ENCODE data around the gene KRT32.
"Not testable (repeated sequence)": the region's sequence is repeated elsewhere in the genome, so short reads cannot be mapped to it uniquely, and the experiment has no call there.

Gene KRT32

DNA sequence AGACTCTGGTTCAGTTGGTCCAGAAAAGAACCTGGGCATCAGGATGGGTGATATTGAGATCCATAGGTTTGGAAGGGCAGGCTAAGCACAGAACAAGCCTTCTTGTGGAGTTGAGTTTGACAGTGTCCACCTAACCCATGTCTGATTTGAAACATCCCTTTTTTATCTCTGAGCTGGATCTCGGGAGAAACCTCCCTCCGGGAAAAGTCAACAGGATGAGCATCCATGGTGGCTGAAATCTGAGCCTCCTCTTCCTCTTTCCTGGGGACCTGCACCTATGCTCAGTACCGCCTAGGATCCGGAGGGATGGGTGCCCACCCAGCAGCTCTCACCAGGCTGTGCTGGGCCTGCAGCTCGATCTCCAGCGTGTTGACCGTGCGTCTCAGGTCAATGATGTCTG is 3.4 kb downstream of the KRT32 start:
- no peak for DNase-seq

DNA sequence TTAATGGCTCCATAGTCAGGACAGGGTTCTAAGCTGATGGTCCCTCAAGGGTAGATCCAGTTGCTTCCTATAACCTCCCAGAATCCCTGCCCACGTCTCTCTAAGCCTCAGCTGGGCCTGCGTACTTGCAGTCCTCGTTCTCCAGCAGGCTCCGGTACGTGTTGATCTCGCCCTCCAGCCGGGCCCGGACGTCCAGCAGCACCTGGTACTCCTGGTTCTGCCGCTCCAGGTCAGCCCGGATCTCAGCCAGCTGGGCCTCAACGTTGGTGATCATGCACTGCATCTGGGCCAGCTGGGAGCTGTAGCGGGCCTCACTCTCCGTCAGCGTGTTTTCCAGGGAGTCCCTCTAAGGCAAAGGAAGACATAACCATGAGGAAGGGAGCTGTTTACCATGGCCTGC is 4.5 kb downstream of the KRT32 start:
- no peak for DNase-seq

DNA sequence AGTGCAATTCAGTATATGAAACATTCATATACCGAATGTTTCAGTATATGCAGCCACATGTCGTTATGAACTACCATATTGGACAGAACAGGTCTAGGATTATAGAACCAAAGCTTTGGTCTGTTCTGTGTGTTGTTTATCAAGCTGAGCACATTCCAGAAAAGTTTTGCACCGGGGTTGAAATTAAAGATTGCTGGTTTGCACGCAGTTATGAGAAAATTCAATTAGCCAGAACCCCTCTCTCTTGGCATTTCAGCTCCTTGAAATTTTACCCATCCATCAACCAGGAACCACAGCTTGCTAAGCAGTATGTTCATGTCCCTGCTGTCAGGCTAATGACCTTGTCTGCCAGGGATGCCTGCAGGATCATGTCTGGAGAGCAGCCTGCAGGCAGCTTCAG is 9.5 kb downstream of the KRT32 start:
- no peak for DNase-seq

DNA sequence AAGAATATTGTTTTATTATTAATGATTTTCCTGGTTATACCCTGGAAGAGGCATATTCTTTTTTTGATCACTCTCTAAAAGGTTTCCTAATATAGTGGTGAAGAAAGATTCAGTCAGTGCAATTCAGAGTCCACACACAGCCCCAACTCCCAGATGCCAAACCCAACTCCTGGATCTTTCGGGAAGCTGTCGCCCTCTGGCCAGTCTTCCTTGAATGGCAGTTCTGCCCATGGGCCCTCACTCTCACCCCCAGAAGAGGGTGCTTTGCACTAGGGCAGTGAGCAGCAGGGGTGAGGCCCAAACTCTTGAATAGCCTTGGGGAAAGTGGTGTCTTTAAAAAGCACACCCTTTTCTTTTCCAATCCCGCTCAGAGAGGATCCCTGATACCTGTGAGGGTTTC is 11.0 kb downstream of the KRT32 start:
- no peak for DNase-seq

DNA sequence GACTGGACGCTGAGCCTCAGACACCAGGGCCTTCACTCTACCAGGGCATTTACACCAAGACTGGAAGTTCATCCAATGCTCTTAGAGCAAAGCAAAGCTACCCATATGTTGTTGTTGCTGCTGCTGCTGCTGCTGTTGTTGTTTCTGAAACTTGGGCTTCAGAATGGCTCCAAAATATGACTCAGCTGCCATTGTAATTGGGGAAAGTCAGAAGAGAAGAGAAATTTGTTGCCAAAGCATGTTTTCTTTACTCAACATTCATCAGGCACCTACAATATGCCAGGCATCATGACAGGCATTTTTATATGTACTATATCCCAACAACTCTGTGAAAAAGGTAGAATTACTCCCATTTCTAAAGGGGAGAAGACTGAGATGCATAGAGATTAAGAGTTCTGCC is 11.9 kb downstream of the KRT32 start:
- no peak for DNase-seq

DNA sequence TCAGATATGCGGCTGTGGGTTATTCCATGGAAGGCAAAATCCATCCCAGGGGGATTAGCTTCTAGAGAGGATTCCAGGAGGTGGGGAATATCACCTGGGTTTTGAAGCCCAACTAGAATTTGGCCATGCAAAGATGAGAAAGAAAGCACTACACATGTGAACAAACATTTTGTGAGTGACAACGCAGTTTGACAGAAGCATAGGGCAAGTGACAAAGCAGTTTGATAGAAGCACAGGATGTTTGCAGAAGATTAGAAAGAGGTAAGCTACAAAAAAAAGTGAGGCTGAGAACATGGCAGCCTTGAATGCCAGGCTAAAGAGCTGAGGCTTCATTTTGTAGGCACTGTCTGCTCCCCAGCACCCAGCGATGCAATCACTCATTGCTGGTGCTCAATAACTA is 14.1 kb downstream of the KRT32 start:
- DNase-seq, result no peak

DNA sequence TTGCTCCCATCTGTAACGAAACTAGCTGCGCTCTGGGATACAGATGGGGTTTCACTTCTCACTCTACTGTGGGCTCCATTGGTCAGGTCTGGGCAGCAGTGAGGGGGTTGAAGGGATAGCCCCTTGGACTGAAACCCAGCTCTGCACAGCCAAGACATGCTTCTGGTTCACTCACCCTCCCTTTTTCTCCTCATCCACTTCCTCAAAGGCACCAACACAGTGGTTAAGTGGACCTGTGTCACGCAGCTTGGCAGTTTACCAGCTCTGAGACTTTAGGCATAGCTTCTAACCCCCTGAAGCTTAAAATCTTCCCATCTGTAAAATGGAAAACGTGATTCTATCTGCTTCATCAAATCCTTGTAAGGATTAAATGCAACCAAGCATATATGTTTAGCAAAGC is 14.9 kb downstream of the KRT32 start:
- no peak for DNase-seq

DNA sequence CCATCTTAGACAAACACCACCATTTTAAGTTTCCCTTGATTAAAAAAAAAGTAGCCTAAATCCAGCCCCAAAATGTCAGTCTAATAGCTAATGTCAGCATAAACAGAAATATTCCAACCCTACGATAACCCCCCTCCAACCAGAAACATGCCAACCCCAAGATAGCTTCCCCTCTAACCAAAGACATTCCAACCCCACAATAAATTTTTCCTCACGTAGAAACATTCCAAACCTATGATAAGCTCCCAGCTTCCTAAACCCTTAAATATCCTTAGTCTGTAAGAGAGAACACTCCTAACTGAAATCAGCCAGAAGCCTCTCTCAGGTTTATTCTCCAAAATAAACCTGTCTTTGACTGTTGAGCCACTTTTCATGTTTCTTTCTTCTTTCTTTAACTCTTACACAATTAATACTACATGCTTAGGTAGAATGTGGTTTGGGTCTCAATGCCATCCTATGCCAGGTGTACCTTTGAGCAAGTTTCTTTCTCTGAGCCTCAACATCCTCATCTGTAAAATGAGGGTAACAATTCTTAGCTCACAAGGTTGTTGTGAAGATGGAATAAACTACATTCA is 15.9 kb downstream of the KRT32 start:
- no peak for DNase-seq

DNA sequence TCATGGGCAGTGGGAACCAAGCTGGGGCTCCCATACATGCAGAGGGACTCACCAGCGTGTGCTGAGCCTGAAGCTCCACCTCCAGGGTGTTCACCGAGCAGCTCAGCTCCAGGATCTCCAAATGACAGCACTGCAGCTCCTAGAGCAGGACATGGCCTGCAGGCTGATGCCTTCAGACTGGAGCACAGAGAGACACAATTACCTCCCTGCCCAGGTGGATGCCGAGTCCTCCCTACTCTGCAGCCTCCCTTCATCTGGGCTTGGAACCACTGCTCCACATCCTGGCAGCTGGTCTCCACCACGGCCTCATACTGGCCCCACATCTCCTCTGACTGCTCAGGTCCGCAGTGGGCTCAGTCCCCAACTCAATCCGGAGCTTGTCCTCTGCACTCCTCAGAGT is 18.2 kb downstream of the KRT32 start:
- no peak for DNase-seq

DNA sequence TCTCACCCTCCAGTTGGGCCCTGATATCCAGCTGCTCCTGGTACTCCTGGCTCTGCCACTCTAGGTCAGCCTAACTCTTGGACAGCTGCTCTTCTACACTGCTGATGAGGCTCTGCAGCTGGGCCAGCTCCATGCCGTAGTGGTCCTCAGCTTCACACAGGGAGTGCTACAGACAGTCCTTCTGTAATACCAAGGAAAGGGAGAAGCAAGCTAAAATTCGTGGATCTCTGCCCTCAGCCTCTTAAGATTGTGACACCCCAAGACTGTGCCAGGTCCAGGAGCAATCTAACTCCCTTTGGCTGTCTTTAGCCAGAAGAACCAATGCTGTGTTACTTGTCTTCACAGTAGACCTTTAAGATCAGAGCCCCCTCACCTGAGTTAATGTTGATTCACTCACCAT is 18.7 kb downstream of the KRT32 start:
- no peak for DNase-seq

DNA sequence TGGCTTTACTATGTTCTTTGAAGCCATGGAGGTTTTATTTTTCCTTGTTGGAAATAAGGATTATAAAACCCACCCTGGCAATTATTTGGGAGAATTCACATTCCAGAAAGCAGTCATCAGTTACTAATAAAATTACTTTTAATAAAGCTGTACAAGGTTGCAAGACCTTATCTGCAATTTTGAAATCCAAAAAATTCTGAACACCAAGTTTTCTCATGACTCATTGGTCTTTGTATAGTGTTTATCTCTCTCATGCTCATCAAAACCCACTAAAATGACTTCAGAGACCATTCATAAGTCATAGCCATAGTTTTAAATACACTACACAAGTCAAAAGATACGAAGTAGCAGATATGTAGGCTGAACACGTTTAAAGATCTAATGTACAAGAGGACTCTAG is 20.4 kb downstream of the KRT32 start:
- no peak for DNase-seq

DNA sequence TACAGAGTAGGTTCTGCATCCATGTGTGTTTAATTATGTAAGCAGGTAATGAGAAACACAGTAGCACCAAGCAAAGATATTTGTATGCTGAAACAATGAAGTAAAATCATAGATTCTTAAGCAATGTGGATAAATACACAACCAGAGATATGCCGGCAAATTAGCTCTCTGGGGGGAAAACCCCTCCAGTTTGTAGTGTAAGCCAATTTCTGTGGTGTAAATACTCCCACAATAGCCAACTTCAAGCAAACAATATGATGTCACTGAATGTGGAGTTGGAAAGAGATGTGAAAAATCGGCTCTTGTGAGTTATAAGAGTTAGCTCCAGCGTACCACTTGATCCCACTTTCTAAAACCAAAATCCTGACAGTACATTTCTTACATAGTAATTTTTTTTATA is 22.5 kb downstream of the KRT32 start:
- DNase-seq, result no peak

DNA sequence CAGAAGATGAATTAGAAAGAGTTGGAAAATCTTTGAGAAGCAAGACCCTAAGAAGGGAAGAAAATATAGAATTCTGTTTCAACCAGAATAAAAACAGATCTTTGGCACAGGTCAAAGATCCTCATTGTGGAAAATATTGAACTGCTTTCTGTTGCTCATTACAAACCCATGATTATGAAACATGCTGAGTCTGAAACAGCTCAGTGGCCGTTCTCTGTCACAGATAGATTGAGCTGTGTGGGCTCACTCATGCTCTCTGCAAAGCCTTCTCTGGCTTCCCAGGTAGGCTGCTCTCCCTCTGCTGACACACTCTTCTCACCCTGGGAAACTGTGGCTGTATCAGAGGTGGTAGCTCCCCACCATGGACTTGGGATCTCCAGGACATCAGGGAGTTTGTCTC is 23.0 kb downstream of the KRT32 start:
- no peak for DNase-seq

DNA sequence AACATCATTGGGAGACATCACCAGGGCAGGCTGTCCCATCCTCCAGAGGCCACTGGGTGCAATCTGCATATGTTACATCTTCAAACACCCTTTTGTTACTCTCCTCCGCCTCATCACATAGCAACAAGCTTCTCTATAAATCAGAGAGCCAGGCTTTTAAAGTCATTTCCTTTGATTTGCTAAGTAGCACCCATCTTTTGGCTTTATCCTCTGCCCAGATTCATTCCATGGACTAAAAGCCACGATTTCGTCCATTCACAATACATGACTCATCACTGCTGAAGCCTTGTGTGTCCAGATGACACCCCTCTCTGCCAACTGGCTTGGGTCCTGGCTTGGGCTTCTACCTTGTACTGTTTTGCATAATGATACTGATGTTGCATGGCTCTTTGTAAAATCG is 24.4 kb downstream of the KRT32 start:
- no peak for DNase-seq

DNA sequence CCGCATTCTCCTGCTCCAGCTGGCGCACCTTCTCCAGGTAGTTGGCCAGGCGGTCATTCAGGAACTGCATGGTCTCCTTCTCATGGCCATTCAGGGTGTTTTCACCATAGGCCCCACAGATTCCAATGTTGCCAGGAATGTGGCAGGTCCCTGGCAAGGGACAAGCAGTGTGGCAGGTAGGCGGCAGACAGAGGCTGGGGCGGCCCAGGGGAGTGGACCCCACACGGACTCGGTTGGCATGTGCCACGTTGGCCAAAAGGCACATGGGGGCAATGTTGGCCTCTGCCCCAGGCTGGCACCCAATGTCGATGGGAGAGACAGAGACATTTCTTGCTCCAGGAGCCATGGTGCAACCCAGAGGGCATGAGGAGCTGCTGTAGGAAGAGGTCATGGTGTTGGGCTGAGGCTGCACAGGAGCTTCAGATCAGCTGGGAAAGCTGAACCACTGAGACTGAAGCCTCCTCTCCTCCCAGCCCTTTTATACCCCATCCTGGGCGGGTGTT is 26.6 kb downstream of the KRT32 start, which contains the start of gene KRT38:
TSS of gene KRT38 (minus strand) at position 453 of the 503 bp plus-strand sequence. CDS start at position 391, 62 bp downstream.
- DNase-seq, result no peak

DNA sequence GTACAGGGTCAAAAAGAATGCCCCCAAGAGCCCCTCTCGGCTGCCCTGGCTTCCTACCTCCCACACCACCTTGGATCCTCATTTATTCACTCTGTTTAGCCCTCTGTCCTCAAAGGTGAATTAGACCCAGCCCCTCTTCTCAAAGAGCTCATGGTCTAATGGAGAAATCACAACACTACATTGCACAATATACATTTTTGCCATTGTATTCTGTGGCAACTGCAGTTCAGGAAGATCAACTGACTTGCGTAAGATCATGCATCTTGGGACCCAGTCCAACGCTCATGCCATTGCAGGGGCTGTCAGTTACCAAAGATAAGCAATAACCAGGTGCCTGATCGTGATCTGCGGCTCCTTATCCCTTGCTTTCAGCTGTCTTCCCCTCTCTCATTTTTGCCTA is 27.8 kb downstream of the KRT32 start:
- DNase-seq, result no peak

DNA sequence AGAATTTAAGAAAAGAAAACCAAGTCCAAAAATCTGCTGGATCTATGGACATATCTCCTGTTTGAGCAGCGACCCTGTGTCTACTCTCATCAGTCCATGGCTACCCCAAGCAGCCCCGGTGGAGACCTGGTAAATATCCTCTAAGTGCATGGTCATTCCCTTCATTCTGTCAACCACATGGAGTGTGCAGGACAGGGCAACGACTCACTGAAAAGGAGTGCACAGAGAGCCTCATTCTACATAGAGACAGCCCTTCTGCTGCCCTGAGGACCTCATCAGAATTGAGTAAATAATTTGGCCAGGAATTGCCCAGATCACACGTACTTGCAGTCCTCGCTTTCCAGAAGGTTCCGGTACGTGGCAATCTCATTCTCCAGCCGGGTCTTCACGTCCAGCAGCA is 29.4 kb downstream of the KRT32 start:
- DNase-seq, result no peak

DNA sequence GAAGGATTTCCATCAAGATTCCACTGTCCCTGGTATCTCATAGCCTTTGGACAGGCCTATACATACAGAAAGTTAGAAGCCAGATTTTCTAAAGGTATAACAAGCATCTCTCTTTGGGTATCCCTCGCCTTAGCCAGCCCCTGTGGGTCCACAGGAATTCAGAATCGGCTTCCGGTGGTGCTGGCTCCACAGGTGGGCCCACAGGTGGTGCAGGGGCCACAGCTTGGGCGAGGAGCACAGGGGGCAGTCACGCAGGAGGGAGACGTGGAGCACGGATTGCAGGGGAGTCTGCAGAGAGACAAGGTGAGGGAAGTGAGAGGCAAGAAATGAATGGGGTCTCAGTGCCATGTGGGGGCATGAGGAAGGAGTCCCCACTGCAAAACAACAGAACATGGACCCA is 29.9 kb downstream of the KRT32 start:
- DNase-seq, result no peak

DNA sequence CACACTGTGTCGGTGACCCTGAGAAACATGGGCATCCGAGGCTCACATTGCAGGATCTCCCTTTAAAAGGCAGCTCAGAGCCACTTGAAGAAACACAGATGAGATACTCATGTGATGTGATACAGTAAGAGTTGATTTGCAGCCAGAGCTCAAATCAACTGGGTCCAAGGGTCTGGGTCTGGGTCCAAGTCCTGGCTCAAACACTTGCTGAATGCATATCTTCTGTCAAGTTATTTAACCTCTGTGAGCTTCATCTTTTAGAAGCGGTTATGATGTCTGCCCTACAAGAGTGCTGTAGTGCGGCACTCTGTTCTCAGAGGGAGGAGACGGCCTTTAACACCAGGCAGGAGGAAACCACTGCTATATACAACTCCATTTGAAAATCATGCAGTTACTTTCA is 32.8 kb downstream of the KRT32 start:
- DNase-seq, result no peak

DNA sequence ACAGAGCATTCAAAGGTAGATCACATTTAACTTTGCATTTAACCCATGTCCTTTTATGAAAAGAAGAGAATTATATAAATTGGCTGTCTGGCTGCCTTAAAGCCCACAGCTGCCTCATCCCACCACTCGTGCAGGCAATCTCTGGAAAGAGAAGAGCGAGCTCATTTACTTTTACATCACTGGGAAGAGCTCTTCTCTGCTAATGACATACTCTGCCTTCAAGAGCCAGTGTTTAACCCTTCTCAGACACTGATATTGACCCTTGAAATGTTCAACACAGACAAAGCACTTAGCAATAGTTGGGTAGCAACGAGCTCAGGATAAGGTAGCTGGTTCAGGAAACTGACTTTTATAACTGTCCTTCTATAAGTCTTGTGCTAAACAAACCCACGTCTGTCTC is 33.2 kb downstream of the KRT32 start:
- no peak for DNase-seq

DNA sequence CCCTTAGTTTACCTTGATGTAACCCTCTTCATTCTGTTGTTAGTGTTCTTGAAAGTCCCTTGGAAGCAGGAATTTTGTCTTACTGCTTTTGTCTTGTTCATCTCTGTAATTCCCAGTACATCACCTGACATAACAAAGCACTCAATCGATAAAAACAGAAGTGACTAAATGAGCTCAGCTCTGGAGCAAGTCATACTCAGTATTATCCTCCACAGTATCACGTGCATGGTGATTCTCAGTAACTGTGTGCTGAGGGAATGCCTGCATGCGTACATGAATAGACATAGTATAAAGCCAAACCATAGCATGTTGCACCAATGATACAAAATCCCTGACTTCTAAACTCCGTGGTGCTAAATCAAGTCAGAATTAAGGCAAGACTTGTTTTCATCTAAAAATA is 33.6 kb downstream of the KRT32 start:
- no peak for DNase-seq

DNA sequence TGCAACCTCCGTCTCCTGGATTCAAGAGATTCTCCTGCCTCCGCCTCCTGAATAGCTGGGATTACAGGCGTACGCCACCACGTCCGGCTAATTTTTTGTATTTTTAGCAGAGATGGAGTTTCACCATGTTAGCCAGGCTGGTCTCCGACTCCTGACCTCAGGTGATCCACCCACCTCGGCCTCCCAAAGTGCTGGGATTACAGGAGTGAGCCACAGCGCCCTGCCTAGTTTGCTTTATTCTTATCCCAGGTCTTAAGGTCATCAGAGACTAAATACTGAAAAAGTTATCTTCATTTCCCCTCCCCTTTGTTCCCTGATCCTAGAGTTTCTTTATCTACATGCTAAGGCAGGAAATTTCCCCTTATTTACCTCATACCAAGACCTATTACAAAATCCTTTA is 36.8 kb downstream of the KRT32 start:
- DNase-seq, result not testable (repeated sequence)

DNA sequence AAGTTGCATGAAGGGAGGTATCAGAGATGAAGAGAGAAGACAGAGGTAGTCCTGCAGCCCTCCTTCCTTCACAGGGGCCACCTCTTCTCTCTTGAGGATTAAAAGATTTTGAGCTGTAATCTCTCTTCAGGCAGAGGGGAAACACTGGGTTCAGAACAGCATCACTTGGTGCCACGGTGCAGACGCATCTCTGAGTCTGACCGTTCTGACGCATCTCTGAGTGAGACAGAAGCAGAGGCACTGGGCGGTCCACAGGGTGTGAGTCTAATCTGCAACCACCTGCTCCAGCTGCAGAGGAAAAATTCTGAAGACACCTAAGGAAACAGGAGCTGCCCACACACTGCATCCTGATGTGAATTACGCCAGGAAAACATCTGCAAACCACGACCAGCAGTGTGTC is 37.5 kb downstream of the KRT32 start:
- no peak for DNase-seq

DNA sequence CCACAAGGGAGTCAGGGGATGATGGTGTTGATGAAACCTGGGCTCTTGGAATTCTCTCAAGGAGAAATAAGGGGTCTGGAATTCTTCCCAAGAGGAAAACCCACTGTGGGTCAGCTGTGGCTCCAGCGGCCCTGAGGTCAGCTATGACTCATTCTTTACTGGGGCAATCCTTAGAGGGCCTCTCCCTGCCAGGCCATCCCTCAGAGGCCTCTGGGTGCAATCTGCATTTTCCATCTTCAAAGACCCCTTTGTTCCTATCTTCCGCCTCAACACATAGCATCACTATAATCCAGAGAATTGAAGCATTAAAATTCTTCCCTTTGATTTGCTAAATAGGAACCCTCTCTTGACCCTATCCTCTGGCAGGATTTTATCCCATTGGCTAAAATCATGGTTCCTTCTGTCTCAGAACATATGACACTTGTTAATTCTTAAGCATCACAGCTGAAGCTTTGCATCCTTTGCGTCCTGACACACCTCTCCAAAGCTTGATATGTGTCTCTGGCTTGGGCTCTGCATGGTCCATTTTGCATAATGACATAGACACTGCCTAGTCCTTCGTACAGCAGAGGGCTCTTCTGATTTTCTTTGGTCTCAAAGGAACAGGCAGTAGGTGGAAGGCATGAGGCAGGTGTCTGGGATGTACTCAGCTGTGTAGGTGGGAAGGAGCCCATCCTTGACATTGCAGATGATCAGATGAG is 38.4 kb downstream of the KRT32 start:
- no peak for DNase-seq

DNA sequence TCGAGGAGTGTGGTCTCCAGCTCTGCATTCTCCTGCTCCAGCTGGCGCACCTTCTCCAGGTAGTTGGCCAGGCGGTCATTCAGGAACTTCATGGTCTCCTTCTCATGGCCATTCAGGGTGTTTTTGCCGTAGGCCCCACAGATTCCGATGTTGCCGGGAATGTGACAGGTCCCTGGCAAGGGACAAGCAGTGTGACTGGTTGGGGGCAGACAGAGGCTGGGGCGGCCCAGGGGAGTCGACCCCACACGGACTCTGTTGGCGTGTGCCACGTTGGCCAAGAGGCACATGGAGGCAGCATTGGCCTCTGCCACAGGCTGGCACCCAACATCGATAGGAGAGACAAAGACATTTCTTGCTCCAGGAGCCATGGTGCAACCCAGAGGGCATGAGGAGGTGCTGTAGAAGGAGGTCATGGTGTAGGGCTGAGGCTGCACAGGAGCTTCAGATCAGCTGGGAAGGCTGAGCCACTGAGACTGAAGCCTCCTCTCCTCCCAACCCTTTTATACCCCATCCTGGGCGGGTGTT is 43.0 kb downstream of the KRT32 start, which contains the start of gene KRT37:
TSS of gene KRT37 (minus strand) at position 475 of the 525 bp plus-strand sequence. CDS start at position 413, 62 bp downstream.
- DNase-seq, result no peak
